A673 (cell line): ENCODE results near the gene TMEM270.

Source experiments
- EZH2 ChIP-seq: fragments of 200-600 bp; sonication (generic); IDR thresholded peaks from 2 replicates; pipeline ENCODE4 v1.6.1; 2017; ENCODE audit warnings: borderline replicate concordance, low read depth, mild to moderate bottlenecking, mixed read lengths, antibody characterized with exemption, low read length; ENCODE audit not compliant: poor library complexity, severe bottlenecking
- TF ChIP-seq, protein P1 (sequence below): fragments of 300-800, 200-600 bp; sonication (generic); conservative IDR thresholded peaks from 2 replicates; pipeline ENCODE4 v1.5.1; 2017; ENCODE audit warnings: low read depth, mild to moderate bottlenecking, antibody characterized with exemption, low read length, moderate library complexity, mixed read lengths

DNA sequence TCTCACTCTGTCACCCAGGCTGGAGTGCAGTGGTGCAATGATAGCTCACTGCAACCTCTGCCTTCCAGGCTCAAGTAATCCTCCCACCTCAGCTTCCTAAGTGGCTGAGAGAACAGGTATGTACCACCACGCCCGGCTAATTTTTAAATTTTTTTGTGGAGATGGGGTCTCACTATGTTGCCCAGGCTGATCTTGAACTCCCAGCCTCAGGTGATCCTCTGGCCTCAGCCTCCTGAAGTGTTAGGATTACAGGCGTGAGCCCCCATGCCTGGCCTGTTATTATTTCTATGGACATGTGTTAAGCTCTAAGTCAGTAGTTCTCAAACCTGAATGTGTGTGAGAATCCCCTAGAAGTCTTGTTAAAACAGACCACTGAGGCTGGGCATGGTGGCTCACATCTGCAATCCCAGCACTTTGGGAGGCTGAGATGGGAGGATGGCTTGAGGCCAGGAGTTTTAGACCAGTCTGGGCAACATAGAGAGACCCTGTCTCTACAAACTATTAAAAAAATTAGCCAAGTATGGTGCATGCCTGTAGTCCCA lies 24.5 kb downstream of the TMEM270 start:
- no peak for TF ChIP-seq EZH2
- TF ChIP-seq, protein P1, sequence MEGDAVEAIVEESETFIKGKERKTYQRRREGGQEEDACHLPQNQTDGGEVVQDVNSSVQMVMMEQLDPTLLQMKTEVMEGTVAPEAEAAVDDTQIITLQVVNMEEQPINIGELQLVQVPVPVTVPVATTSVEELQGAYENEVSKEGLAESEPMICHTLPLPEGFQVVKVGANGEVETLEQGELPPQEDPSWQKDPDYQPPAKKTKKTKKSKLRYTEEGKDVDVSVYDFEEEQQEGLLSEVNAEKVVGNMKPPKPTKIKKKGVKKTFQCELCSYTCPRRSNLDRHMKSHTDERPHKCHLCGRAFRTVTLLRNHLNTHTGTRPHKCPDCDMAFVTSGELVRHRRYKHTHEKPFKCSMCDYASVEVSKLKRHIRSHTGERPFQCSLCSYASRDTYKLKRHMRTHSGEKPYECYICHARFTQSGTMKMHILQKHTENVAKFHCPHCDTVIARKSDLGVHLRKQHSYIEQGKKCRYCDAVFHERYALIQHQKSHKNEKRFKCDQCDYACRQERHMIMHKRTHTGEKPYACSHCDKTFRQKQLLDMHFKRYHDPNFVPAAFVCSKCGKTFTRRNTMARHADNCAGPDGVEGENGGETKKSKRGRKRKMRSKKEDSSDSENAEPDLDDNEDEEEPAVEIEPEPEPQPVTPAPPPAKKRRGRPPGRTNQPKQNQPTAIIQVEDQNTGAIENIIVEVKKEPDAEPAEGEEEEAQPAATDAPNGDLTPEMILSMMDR, result no peak
